Measurements from ENCODE around the gene AZU1. TPM values are rescaled to one million over a fixed set of nuclear protein-coding genes. Genes with fewer than 3 reads are reported as not detected.

AZU1 gene
- total RNA-seq, 2 donors from 2014 or later = 1.1 TPM; not detected in 1

DNA sequence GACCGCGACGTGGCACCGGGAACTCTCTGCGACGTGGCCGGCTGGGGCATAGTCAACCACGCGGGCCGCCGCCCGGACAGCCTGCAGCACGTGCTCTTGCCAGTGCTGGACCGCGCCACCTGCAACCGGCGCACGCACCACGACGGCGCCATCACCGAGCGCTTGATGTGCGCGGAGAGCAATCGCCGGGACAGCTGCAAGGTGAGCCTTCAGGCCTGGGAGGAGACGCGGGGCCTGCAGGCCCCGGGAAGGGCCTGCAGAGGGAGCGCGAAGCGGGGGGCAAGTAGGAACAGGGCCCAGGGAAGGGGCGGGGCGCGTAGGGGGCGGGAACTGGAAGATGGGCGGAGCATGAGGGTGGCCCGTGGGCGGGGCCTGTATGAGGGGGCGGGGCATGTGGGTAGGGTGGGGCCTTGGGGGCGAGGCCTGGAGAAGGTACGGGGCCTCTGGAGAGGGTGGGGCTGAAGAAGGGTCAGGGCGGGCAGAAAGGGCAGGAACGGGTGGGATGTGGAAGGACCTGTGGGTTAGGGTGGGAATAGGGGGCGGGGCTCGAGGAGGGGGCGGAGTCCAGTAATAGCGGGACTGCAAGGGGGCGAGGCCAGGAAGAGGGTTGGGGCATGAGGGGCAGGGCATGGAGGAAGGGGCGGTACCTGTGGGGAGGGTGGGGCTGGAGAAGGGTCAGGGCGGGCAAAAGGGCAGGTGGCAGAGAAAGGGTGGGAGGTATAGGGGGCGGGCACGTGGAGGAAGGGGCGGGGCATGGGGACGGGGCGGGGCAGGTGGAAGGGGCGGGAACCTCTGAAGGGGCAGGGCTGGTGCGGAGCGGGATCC lies 34.3 kb downstream of the AZU1 start:
- TF ChIP-seq, protein P1, sequence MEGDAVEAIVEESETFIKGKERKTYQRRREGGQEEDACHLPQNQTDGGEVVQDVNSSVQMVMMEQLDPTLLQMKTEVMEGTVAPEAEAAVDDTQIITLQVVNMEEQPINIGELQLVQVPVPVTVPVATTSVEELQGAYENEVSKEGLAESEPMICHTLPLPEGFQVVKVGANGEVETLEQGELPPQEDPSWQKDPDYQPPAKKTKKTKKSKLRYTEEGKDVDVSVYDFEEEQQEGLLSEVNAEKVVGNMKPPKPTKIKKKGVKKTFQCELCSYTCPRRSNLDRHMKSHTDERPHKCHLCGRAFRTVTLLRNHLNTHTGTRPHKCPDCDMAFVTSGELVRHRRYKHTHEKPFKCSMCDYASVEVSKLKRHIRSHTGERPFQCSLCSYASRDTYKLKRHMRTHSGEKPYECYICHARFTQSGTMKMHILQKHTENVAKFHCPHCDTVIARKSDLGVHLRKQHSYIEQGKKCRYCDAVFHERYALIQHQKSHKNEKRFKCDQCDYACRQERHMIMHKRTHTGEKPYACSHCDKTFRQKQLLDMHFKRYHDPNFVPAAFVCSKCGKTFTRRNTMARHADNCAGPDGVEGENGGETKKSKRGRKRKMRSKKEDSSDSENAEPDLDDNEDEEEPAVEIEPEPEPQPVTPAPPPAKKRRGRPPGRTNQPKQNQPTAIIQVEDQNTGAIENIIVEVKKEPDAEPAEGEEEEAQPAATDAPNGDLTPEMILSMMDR (IDR thresholded peaks at IDR 0.05) = no peak
- ATAC-seq (ENCODE audit: insufficient number of reproducible peaks, low FRiP score, low read depth) (no peak), DNase-seq (ENCODE audit: low spot score) (no peak)
- H3K4me3 ChIP-seq = no peak overlapping the region
- no peaks in the 10 kb centered on the region for H3K9me3 ChIP-seq
- H3K27me3 ChIP-seq (replicated peaks; ENCODE audit: insufficient read depth) = peaks cover 7% of the 10 kb centered on the region
- no peak overlapping the region for H3K27ac ChIP-seq
- peaks cover 0 to 11% of the 10 kb centered on the region in 2 donors for H3K4me1 ChIP-seq (ENCODE audit: control insufficient read depth in 1 of 2, low read depth in 2 of 2)
- H3K36me3 ChIP-seq = no peaks in the 10 kb centered on the region

DNA sequence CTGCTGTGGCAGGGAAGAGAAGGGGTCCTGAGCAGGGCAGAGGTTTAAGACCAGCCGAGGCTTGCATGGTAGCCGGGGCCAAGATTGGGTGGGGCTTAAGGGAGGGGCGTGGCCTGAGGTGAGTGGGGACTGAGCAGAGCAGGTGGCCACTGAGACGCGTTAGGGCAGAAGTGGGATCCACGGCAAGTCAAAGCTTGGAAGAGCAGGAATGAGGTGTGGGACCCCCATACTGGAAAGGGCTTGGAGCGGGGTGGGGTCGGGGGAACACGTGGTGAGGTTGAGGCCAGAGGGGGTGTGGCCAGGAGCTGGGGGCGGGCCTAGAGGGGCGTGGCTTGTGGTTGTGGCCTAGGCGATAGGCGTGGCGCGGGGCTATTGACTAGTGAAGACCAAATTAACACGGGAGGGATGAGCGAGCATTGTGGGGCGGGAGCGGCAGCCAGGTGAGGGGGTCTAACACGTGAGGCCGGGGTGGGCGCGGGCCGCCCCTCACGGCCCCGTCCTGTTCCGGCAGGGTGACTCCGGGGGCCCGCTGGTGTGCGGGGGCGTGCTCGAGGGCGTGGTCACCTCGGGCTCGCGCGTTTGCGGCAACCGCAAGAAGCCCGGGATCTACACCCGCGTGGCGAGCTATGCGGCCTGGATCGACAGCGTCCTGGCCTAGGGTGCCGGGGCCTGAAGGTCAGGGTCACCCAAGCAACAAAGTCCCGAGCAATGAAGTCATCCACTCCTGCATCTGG lies 35.1 kb downstream of the AZU1 start:
- TF ChIP-seq, protein P1 (IDR thresholded peaks at IDR 0.05) = no peak
- no peak overlapping the region for H3K27ac ChIP-seq
- ATAC-seq (ENCODE audit: insufficient number of reproducible peaks, low FRiP score, low read depth) = no peak

DNA sequence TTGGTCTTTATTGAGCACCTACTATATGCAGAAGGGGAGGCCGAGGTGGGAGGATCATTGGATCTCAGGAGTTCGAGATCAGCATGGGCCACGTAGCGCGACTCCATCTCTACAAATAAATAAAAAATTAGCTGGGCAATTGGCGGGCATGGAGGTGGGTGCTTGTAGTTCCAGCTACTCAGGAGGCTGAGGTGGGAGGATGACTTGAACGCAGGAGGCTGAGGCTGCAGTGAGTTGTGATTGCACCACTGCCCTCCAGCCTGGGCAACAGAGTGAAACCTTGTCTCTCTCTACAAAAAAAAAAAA lies 35.6 kb downstream of the AZU1 start:
- no peak for DNase-seq (ENCODE audit: low spot score)
- Histone ChIP-seq H3K9me3 (no peaks in the 10 kb centered on the region), H3K4me3 (peak overlapping the region; percentile 25), H3K36me3 (peaks cover 7% of the 10 kb centered on the region), H3K27me3 (replicated peaks; ENCODE audit: insufficient read depth) (peaks cover 7% of the 10 kb centered on the region), H3K4me1 (ENCODE audit: control insufficient read depth in 1 of 2, low read depth in 2 of 2) (peaks cover 0 to 11% of the 10 kb centered on the region in 2 donors), H3K27ac (no peak overlapping the region)
- TF ChIP-seq, protein P1 (IDR thresholded peaks at IDR 0.05) = no peak
- no peak for ATAC-seq (ENCODE audit: insufficient number of reproducible peaks, low FRiP score, low read depth)

More for the DNA sequence above, 35.1 kb downstream of the AZU1 start:
- H3K36me3 ChIP-seq = peaks cover 2% of the 10 kb centered on the region
- no peak for DNase-seq (ENCODE audit: low spot score)
- H3K27me3 ChIP-seq (replicated peaks; ENCODE audit: insufficient read depth) = peaks cover 7% of the 10 kb centered on the region
- H3K4me1 ChIP-seq (ENCODE audit: control insufficient read depth in 1 of 2, low read depth in 2 of 2) = peaks cover 0 to 11% of the 10 kb centered on the region in 2 donors
- H3K9me3 ChIP-seq = no peaks in the 10 kb centered on the region
- peak overlapping the region; percentile 25 for H3K4me3 ChIP-seq

DNA sequence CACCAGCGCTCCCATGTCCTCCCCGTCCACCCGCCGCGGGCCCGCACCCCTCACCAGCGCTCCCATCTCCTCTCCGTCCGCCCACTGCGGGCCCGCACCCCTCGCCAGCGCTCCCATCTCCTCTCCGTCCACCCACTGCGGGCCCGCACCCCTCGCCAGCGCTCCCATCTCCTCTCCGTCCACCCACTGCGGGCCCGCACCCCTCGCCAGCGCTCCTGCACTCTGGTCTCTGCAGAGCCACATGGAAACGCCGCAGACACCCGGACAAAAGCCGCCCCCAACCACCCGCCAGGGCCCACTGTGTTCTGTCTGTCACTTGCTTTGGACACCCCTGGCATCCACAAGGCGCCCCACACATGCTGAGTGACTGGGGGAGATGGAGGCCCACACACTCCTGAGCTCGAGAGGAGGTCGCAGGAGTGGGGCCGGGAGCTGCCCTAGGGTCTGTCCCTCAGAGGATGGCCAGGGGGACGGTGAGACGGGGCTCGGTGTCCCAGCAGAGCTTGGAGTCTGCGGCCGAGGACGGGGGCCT lies 39.2 kb downstream of the AZU1 start:
- H3K4me1 ChIP-seq (ENCODE audit: control insufficient read depth in 1 of 2, low read depth in 2 of 2) = peaks cover 7 to 24% of the 10 kb centered on the region in 2 donors
- ATAC-seq (ENCODE audit: insufficient number of reproducible peaks, low FRiP score, low read depth) (no peak), DNase-seq (ENCODE audit: low spot score) (no peak)
- H3K27ac ChIP-seq = no peak overlapping the region
- TF ChIP-seq, protein P1 (IDR thresholded peaks at IDR 0.05) = no peak
- H3K27me3 ChIP-seq (replicated peaks; ENCODE audit: insufficient read depth) = no peaks in the 10 kb centered on the region
- no peak overlapping the region for H3K4me3 ChIP-seq
- H3K36me3 ChIP-seq = peaks cover 15% of the 10 kb centered on the region
- no peaks in the 10 kb centered on the region for H3K9me3 ChIP-seq

DNA sequence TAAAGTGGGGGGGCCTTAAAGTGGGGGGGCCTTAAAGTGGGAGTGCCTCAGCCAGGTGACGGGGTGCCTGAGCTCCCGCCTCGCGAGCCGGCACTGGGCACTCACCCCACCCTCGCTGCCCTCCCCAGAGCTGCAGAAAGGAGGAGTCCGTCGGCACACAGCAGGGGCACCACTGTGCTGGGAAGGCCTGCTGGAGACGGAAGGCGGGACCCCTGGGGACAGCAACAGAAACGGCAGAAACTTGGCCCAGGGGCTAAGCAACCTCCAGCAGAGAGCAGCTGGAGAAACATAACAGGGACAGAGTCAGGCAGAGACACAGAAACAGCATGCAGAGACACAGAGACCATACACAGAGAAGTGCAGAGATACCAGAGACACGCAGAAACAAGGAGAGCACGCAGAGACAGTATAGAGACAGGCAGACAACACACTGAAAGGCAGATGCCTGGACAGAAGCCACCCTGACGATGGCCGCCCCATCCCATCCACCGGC lies 39.7 kb downstream of the AZU1 start:
- DNase-seq (ENCODE audit: low spot score) (no peak), ATAC-seq (ENCODE audit: insufficient number of reproducible peaks, low FRiP score, low read depth) (no peak)
- H3K9me3 ChIP-seq = no peaks in the 10 kb centered on the region
- H3K27ac ChIP-seq = no peak overlapping the region
- no peak overlapping the region for H3K4me3 ChIP-seq
- H3K27me3 ChIP-seq (replicated peaks; ENCODE audit: insufficient read depth) = no peaks in the 10 kb centered on the region
- peaks cover 7 to 24% of the 10 kb centered on the region in 2 donors for H3K4me1 ChIP-seq (ENCODE audit: control insufficient read depth in 1 of 2, low read depth in 2 of 2)
- H3K36me3 ChIP-seq = peaks cover 15% of the 10 kb centered on the region
- TF ChIP-seq, protein P1 (IDR thresholded peaks at IDR 0.05) = no peak
